Glomerular endothelial cell (primary cell): ENCODE measurements around the gene PDPK1. TPM values are rescaled to one million over a fixed set of nuclear protein-coding genes. Genes with fewer than 3 reads are reported as not detected.

Source experiments
- DNase-seq: peaks from one replicate; pipeline ENCODE4 v3.0.0-alpha.2; 2011; ENCODE audit warnings: low read depth, low spot score; ENCODE audit errors: extremely low read depth
- total RNA-seq: library from RNA; depleted of rRNA; stranded (reverse); fragments of >200 nt; gene quantifications from 2 replicates; pipeline ENCODE4 v1.2.3, GENCODE V29; 2015

Gene PDPK1
- total RNA-seq: 21.0 and 32.0 TPM in 2 replicates

- DNase-seq: no peak
Measured at GRCh38 chr16:2537451-2538379, at the start of gene PDPK1. Gene PDPK1, plus strand, starts transcription at chr16:2538021. Its CDS starts 92 bp downstream, at chr16:2538113.

DNA sequence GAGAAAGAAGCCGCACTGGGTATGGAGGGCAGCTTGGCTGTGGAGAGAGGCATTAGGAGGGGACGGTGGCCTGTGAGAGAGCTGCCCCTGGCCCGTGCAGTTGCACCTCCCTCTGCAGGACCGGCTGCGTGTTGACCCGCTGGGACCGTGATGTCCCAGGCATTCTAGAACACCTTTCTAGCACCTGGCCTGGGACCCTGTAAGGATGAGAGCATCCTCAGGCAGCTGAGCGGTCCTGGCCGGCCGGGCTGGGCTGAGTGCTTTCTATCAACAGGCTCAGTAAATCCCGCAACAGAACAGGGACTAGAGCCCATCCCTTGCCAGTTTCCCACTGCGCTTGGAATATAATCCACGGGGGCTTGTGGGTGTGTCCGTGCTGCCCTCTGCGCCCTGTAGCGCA, 48.2 kb upstream of the PDPK1 start:
- DNase-seq: no peak

- no peak for DNase-seq
Measured at GRCh38 chr16:2490190-2491105, 47.4 kb upstream of the PDPK1 start.

DNA sequence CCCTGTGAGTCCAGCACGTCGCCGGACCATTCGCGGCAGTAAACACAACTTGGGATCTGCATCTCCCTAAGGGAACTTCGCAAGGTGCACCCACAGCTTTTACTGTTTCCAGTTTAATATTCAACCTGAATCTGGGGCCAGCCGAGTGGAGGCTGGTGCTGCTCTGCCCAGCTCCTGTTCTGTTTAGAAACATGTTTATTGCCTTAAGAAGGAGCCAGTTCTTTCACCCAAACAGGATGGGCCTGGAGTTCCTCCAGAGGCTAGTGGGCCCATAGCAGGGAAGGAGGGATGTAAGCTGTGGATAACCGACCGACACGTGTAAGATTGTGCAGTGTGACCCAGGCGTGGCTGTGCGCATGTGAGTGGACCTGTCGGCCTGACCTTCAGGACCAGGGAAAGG, 45.5 kb upstream of the PDPK1 start:
- no peak for DNase-seq

DNA sequence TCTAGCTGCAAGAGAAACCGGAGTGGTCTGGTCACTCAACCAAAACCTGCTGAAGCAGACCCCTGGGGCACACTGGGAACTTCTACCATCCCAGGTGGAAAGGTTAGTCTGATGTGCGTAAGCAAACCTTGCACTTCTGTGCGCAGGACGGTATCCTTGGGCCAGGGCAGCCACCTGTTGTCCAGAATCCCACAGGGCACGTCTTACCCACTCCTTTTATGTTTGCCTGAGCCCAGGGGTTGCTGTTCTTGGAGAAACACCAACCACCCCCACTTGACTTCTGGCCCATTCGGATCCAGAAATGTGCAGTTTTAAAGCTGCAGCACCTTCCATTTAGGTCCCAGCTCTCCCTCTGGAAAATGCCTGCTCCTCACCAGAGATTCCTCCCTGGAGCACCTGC, 44.2 kb upstream of the PDPK1 start:
- DNase-seq: no peak

GRCh38 chr16:2494616-2495015, 43.2 kb upstream of the PDPK1 start:
- no peak for DNase-seq

DNA sequence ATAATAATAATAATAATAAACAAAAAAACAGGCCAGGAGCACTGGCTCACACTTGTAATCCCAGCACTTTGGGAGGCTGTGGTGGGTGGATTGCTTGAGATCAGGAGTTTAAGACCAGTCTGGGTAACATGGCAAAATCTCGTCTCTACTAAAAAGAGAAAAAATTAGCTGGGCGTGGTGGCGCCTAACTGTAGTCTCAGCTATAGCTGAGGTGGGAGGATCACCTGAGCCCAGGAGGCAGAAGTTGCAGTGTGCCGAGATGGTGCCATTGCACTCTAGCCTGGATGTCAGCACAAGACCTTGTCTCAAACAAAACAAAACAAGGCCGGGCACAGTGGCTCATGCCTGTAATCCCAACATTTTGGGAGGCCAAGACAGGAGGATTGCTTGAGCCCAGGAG, 42.8 kb upstream of the PDPK1 start:
- no peak for DNase-seq

- no peak for DNase-seq
Measured at GRCh38 chr16:2496223-2497115, 41.4 kb upstream of the PDPK1 start.

DNA sequence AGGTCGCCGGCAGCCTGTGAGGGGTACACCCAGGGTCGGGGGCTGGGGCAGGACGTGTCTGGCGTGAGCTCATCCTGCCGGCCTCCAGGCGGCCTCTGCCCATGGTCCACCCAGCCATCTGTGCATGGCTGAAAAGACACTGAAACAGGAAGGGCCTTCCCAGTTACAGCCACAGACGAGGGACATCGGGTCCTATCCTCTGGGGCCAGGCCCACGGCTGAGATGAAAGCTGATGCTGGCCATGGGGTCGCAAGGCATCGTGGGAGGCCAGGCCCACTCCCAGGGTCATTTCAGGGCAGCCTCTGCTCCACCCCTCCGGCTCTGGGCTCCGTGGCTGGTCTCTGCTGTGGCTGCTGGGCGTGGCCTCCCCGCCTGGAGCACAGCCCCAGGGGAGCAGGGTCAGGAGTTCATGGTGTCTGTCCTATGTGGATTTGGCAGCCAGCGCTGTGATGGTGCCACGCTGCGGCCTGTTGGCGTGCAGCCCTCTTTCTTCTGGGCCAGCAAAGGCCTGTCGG, 40.6 kb upstream of the PDPK1 start:
- DNase-seq: no peak

GRCh38 chr16:2497695-2498484, 39.9 kb upstream of the PDPK1 start:
- no peak for DNase-seq

DNA sequence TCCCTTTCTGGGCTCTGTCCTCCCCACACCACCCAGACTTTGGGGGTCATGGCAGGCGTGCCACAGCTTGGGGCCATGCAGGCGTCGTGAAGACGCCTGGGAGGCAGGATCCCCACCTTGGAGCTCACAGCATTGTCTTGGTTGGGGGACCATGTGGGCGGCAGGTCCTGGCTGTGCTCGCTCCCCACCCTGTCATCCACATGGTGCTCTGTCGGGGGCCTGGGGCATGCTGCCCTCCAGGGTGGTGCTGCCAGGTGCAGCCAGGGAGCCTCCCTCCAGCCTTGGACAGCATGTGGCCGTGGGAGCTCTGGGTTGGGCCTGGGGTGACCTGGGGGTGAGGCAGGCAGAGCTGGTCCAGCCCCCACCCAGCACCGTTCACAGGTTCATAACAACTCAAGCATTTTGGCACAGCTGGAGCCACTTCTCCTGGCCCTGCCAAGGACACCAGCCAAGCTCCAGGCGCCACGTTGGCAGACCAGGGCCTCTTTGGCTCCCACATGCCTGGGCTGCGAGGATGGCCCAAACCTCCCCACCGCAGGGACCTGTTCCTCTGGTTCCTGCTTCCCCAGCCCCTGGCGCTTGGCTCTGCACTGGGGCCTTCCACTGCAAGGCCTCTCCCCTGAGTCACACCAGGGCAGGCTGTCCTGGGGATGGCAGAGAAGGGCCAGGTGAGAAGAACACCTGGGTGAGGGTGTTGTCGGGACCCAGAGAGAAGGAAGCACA, 39.1 kb upstream of the PDPK1 start:
- no peak for DNase-seq

DNA sequence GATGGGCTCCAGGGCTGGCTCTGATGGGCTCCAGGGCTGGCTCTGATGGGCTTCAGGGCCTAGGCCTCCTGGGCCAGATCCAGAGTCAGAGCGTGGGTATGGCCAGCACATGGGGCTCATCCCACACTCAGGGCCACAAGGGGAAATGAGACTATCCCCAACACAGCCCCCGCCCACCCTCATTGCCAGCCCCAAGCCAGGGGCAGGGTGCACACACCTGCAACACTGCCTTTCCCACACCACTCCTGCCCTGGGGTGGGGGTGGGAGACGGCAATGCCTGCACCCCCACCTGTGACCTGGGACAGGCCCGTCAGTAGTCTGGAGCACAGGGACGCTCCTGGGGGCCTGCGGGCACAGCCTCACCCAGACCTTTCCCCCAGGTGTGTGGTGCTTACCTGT, 38.4 kb upstream of the PDPK1 start:
- no peak for DNase-seq

DNA sequence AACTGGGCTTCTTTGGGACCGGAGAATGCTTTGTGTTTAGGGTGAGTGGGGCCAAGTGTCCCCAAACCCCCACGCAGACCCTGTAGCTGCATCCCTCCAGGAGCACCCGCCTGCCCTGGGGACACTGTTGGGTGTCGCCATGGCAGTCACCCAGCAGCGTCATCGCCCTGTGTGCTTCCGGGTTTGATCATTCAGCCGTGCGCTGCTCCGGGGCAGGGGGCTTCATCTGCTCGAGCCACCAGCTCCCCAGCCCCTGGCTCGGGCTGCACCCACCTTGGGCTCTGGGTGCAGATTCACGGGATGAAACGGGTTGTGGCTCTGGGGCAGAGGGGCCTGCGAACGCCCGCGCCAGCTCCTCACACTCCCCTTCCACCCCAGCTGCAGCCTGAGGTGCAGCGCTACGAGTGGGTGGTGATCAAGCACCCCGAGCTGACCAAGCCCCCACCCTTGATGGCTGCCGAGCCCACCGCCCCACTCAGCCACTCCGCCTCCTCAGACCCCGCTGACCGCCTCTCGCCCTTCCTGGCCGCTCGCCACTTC, 37.9 kb upstream of the PDPK1 start:
- DNase-seq: no peak

GRCh38 chr16:2500430-2500917, 37.3 kb upstream of the PDPK1 start:
- no peak for DNase-seq

DNA sequence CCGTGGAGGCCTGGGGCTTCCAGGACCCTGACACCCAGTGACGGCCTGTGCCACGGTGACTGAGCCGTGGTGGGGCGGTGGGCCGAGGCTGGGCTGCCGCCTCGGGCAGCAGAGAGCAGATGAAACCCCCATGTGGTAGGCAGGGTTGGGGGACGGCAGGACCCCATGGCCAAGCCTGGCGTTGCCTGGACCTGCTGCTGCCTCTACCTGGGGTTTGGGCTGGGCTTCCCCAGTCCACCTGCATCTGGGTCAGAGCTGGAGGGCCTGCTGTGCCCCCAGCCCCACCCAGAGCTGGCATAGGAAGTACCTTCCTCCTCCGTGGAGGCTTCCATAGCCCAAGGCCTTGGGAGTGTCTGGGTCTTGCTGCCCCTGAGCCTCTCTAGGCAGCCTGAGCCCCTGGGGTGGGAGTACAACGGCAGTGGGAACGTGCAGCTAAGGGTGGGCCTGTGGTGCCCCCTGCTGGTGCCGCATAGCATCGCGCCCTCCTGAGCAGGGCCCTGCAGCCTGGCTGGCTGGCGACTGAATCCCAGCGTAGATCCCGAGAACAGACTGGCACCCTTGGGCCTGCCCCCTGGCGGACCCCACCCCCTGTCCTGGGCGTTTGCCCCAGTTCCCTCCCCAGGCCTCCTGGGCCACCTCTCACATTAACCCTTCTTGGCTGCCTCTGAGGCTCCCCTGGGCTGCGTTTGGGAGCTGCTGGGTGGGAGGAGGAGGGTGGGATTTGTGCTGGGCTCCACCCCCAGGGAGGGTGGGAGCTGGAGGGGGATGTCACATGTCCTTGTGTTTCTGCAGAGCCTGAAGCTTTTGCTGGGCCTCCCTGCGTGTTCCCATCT, 36.7 kb upstream of the PDPK1 start:
- DNase-seq: no peak

DNA sequence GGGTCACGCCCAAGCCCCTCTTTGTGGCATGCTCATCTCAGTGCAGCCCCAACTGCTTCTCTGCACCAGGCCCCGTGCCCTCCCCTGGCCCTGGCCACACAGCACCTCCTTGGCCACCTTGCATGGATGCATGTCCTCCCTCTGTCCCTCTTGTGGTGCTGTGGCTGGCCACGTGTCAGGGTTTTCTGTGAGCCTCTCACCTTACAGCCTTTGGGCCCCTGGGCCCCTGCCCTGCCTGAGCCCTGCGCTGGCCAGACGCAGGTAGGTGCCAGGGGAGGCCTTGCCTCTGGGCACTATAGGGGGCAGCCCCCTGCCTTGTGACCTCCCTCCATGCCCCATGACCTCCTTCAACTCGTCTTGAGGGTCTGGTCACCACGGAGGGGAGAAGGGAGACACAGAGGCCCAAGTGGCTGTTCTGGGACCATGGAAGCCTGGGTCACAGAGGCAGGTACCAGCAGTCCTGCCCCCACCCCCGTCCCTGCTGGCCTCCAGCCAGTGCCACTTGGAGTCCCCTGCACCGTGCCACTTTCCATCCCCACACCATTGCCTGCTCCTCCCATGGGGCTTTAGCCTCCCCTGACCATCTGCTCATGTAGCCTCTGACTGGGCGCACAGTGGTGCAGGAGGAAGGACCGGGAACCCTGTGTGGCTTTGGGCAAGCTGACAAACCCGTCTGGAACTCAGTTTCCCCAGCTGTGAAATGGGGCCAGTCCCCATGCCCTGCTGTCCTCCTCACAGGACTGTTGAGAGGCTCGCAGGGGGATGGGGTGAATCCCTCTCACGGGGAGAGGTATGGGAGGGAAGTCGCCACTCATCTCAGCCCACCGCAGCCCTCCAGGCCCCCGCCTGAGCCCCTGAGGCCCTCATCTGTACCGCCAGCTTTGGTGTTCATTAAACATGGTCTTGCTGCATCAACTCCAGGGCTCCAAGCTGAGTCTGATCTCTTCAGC, 35.6 kb upstream of the PDPK1 start:
- DNase-seq: no peak
